Measurements from ENCODE around the gene PDSS2.

PDSS2 gene

GRCh38 chr6:107319906-107320530 lies 139.3 kb downstream of the PDSS2 start:
- Histone ChIP-seq H3K9me3 (ENCODE audit: control insufficient read depth, insufficient read depth, low read length) (no peaks in the 10 kb centered on the region), H4K20me1 (ENCODE audit: control insufficient read depth, insufficient read depth, low read depth, low read length) (no peaks in the 10 kb centered on the region), H3K27ac (ENCODE audit: low read depth, low read length) (no peak overlapping the region)

GRCh38 chr6:107318100-107318736 lies 141.1 kb downstream of the PDSS2 start:
- Histone ChIP-seq H3K79me2 (ENCODE audit: control insufficient read depth, low read length) (no peaks in the 10 kb centered on the region), H3K4me2 (ENCODE audit: low read length) (no peak overlapping the region), H3K36me3 (ENCODE audit: control insufficient read depth, low read length) (no peaks in the 10 kb centered on the region), H3F3A (ENCODE audit: control insufficient read depth, insufficient read depth) (no peaks in the 10 kb centered on the region), H3K9me3 (ENCODE audit: control insufficient read depth, insufficient read depth, low read length) (no peaks in the 10 kb centered on the region), H3K27ac (ENCODE audit: low read depth, low read length) (no peak overlapping the region), H3K27me3 (ENCODE audit: control insufficient read depth, low read length) (no peaks in the 10 kb centered on the region), H4K20me1 (ENCODE audit: control insufficient read depth, insufficient read depth, low read depth, low read length) (no peaks in the 10 kb centered on the region), H3K4me3 (ENCODE audit: low read length) (no peak overlapping the region), H3K4me1 (ENCODE audit: control insufficient read depth, low read length) (peaks cover 23% of the 10 kb centered on the region), H3K9me2 (replicated peaks; ENCODE audit: control insufficient read depth, low read length) (no peaks in the 10 kb centered on the region)
- TF ChIP-seq EZH2phosphoT487 (IDR thresholded peaks at IDR 0.05; ENCODE audit: borderline replicate concordance, low read length) (no peak), CTCF (IDR thresholded peaks at IDR 0.05; ENCODE audit: low read depth, low read length, poor library complexity, severe bottlenecking) (peak; percentile 69)

More at GRCh38 chr6:107319906-107320530, 139.3 kb downstream of the PDSS2 start:
- no peaks in the 10 kb centered on the region for H3K79me2 ChIP-seq (ENCODE audit: control insufficient read depth, low read length)
- no peaks in the 10 kb centered on the region for H3K27me3 ChIP-seq (ENCODE audit: control insufficient read depth, low read length)
- TF ChIP-seq CTCF (IDR thresholded peaks at IDR 0.05; ENCODE audit: low read depth, low read length, poor library complexity, severe bottlenecking): no peak
- no peak for TF ChIP-seq EZH2phosphoT487 (IDR thresholded peaks at IDR 0.05; ENCODE audit: borderline replicate concordance, low read length)
- H3K4me1 ChIP-seq (ENCODE audit: control insufficient read depth, low read length): peaks cover 17% of the 10 kb centered on the region
- peaks cover 2% of the 10 kb centered on the region; the same call in 1 of the 2 replicates for H3F3A ChIP-seq (ENCODE audit: control insufficient read depth, insufficient read depth)
- H3K9me2 ChIP-seq (replicated peaks; ENCODE audit: control insufficient read depth, low read length): no peaks in the 10 kb centered on the region
- H3K36me3 ChIP-seq (ENCODE audit: control insufficient read depth, low read length): no peaks in the 10 kb centered on the region
- H3K4me2 ChIP-seq (ENCODE audit: low read length): no peak overlapping the region
- no peak overlapping the region for H3K4me3 ChIP-seq (ENCODE audit: low read length)

GRCh38 chr6:107315114-107315513 lies 144.2 kb downstream of the PDSS2 start:
- Histone ChIP-seq H3K4me1 (ENCODE audit: control insufficient read depth, low read length) (peaks cover 23% of the 10 kb centered on the region), H3K9me3 (ENCODE audit: control insufficient read depth, insufficient read depth, low read length) (no peaks in the 10 kb centered on the region), H3F3A (ENCODE audit: control insufficient read depth, insufficient read depth) (no peaks in the 10 kb centered on the region), H4K20me1 (ENCODE audit: control insufficient read depth, insufficient read depth, low read depth, low read length) (peaks cover 3% of the 10 kb centered on the region; the same call in 1 of the 2 replicates), H3K27ac (ENCODE audit: low read depth, low read length) (no peak overlapping the region), H3K4me2 (ENCODE audit: low read length) (peak overlapping the region; percentile 48), H3K9me2 (replicated peaks; ENCODE audit: control insufficient read depth, low read length) (no peaks in the 10 kb centered on the region), H3K36me3 (ENCODE audit: control insufficient read depth, low read length) (no peaks in the 10 kb centered on the region), H3K79me2 (ENCODE audit: control insufficient read depth, low read length) (no peaks in the 10 kb centered on the region), H3K27me3 (ENCODE audit: control insufficient read depth, low read length) (no peaks in the 10 kb centered on the region), H3K4me3 (ENCODE audit: low read length) (peak overlapping the region; percentile 7; the same call in 1 of the 2 replicates)
- TF ChIP-seq EZH2phosphoT487 (IDR thresholded peaks at IDR 0.05; ENCODE audit: borderline replicate concordance, low read length) (no peak), CTCF (IDR thresholded peaks at IDR 0.05; ENCODE audit: low read depth, low read length, poor library complexity, severe bottlenecking) (no peak)

Data from DOHH2 (cell line).